HG03025 (cell line): Measurements from ENCODE around the gene SCYL3.

Source experiments
- ATAC-seq: cut with Tn5 transposase; IDR thresholded peaks from one replicate; pipeline ENCODE4 v1.9.1; 2021; ENCODE audit warnings: mild to moderate bottlenecking, moderate library complexity; ENCODE audit not compliant: unreplicated experiment, low FRiP score

Gene SCYL3

DNA sequence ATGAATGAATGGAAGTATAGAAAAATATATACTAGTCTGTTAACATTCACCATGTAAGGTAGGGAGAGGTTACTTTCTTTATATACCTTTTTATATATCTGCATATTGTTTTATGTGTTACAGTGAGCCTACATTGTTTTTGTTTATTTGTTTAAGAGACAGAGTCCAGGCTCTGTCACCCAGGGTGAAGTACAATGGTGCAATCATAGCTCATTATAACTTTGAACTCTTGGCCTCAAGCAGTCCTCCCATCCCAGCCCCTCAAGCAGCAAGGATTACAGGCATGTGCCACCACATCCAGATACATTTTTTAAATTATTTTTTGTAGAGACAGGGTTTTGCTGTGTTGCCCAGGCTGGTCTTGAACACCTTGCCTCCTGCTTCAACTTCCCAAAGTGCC, 7.4 kb upstream of the SCYL3 start:
- no peak for ATAC-seq

GRCh38 chr1:169900571-169900970, 6.9 kb upstream of the SCYL3 start:
- ATAC-seq = no peak

DNA sequence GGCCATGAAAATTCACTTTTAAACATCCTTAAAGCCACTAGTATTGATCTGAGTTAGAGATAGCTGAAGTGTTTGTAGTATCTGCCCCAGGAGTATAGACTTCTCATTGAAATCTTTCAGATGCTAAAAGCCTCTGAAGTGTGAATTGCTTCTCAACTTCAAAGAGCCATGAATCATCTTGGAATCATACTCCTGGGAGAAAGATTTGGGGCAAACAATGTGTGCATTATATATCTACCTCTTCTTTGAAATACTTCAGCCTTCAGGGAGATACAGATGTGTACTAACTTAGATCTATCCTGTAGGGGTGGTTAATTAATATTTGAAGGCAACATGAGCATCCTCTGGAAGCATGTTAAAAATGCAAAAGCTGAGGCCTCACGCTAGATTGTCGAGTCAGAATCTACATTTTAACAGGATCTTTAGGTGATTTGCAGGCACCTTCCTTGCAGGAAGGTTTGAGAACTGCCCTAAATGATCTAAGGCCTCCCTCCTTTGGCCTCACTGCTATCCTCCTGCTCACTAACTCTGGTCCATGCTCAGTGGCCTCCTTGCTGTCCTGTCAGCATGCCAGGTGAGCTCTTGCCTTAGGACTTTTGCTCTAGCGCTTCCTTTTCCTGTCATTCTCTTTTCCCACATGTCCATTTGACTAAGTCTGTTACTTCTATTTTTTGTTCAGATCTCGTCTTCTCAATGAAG, 6.0 kb upstream of the SCYL3 start:
- ATAC-seq = no peak

GRCh38 chr1:169896013-169896412, 2.3 kb upstream of the SCYL3 start:
- no peak for ATAC-seq

- no peak for ATAC-seq
These were observed 889 bp upstream of the SCYL3 start for GRCh38 chr1:169894424-169895145.

GRCh38 chr1:169892927-169893644, 610 bp downstream of the SCYL3 start:
- ATAC-seq = peak; percentile 19

GRCh38 chr1:169892176-169892926, 1.3 kb downstream of the SCYL3 start:
- ATAC-seq = no peak

DNA sequence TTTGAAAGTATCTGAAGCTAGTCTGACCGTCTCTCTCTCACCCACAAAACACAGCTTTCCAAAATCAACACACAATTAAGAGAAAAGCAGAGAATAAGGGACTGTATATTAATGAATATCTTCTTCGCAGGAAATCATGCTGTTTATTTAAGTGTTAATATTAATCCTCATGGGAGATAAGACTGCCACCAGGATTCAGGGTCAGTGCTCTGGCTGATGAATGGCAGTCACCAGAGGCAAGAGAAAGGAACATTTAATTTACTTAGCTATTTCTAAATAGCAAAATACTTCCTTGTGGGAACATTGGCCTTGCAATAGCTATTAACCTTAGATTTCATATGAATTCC, 2.2 kb downstream of the SCYL3 start:
- ATAC-seq = no peak

DNA sequence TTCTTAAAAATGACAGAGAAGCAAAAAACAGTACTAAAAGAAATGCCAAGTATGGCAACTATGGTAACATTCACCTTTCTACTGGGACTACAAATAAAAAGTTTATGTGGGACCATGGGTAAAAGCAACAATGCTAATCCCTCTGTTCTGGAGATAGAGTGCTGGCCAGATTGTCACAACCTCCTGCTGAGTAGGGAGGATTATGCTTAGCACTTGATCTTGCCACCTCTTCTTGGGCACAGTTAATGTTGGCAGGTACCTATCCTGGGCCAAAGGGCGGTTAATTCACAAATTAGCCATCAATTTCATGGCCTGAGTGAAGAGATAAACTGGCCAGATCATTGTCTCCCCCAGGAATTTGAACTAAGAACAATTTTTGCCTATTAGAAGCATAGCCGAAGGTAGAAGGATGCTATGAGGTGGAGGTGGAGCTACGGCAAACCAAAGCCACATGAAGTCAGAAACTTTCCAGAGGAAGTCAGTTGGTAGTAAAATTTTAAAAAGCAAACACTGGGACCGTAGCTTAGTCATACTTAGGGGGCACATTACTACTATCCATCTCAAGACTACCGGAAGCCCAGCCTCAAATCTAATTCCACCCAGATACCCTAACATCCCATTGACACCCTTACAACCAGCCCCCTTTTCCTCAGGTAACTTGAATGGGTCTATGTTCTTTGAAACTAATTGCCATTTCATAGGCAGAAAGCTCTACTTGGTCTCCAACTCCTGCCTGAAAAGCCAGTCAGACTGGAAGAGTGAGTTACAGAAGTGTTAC, 2.7 kb downstream of the SCYL3 start:
- no peak for ATAC-seq

- ATAC-seq = no peak
These were observed 3.8 kb downstream of the SCYL3 start for GRCh38 chr1:169889871-169890270.

DNA sequence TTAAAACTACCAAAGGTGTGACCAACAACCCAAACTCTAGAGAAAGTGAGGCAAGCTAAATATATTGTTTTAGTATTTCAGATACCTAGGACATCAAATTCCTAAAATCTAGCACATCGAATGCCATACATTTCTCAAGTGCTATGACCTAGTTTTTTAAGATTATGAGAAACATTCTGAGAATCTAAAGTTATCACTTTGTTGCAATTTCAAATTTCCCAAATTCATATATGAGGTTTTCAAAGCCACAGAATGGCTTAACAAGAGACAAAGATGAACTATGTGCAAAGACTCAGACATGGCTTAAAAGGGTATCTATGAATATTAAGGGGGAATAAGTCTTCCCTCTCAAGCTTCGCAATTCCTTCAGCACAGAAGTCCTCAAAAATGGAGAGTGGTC, 6.8 kb downstream of the SCYL3 start:
- ATAC-seq = no peak

GRCh38 chr1:169886422-169886821, 7.3 kb downstream of the SCYL3 start:
- ATAC-seq = no peak

- no peak for ATAC-seq
These were observed 8.5 kb downstream of the SCYL3 start for GRCh38 chr1:169885207-169885606.

DNA sequence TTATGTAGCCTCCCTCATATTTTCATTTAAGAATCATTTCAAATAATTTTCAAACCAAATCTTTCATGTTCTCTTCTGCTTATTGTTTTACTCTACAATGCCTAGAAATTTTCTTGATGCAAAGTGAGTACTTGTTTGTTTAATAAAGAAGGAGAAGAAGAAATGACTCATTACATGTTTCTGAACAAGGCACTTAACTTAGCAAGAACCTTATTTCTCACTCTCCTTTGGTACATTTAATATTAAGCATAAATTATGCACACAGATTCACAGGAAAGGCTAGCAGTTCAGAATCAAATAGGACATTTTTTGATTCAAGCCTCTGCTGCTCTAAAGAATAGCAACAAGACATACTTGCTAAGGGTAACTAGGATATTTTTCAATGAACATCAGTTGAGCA, 9.1 kb downstream of the SCYL3 start:
- ATAC-seq = no peak

DNA sequence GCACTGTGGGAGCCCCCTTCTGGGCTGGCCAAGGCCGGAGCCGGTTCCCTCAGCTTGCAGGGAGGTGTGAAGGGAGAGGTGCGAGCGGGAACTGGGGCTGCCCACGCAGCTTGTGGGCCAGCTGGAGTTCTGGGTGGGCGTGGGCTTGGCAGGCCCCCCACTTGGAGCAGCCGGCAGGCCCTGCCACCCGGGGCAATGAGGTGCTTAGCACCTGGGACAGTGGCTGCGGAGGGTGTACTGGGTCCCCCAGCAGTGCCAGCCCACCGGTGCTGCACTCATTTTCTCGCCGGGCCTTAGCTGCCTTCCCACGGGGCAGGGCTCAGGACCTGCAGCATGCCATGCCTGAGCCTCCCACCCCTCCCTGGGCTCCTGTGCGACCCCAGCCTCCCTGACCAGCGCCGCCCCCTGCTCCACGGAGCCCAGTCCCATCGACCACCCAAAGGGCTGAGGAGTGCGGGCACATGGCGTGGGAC, 11.6 kb downstream of the SCYL3 start:
- ATAC-seq = no peak

DNA sequence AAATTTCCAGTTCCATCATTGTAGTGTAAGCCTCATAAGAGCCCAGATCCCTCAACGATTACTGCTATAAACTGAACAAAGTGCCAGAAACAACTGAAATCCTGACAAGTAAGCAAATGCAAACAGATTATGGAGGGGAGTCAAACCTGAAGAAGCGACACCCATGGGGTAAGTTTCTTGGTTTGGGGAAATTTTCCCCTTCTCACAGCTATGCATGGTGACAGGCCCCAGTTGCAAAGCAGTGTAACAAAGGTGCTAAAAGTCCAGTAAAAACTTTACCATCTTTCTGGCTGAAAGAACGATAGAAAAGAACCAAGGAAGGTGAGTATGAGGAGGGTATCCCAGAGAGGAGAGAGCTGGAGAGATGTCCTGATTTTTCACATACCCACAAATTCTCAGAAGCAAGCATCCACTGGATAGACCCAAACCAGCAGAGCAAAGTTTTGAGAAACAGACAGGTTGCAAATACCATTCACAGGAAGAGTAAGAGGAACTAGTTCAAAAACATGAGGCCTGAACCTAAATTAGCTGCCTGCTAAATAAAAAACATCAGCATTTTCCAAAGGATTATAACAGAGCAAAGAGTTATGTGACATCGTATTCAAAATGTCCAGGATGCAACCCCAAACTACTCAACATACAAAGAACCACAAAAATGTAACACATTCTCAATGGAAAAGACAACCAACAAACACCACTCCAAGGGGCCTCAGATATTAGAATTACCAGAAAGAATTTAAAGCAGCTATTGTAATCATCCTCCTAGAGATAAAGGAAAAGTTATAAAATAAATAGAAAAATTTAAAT, 14.5 kb downstream of the SCYL3 start:
- ATAC-seq = no peak

- ATAC-seq = no peak
These were observed 15.2 kb downstream of the SCYL3 start for GRCh38 chr1:169878498-169878897.

GRCh38 chr1:169877800-169878491, 15.8 kb downstream of the SCYL3 start:
- ATAC-seq = no peak

DNA sequence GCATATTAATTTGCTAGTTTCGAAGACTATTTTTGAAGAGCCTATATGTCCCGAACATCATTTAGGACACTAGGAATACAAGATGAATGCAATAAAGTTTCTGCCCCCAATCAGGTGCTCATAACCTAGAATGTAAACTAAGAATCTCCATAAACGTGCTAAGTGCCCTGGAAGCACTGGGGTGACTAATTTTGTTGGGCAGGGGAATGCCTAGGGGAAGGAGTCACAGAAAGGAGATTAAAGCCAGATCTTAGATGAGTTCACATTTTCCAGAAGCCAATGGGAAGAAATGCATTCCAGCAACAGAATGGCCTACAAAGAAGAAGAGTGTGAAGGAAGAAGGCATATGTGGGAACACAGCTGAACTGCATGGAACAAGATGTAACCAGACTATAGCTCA, 19.5 kb downstream of the SCYL3 start:
- no peak for ATAC-seq
